ENCODE measurements around the gene SLC6A6.

DNA sequence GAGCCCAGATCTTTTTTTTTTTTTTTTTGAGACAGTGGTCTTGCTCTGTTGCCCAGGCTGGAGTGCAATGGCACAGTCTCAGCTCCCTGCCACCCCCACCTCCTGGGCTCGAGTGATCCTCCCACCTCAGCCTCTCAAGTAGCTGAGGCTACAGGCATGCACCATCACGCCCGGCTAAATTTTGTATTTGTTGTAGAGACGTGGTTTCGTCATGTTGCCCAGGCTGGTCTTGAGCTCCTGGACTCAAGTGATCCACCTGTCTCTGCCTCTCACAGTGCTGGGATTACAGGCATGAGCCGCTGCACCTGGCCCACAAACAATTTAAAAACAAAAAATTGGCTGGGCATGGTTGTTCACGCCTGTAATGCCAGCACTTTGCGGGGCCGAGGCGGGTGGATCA, 22.6 kb upstream of the SLC6A6 start:
- TF ChIP-seq, protein P1, sequence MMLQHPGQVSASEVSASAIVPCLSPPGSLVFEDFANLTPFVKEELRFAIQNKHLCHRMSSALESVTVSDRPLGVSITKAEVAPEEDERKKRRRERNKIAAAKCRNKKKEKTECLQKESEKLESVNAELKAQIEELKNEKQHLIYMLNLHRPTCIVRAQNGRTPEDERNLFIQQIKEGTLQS (IDR thresholded peaks at IDR 0.05; ENCODE audit: borderline replicate concordance, extremely low read depth, low read depth, low read length) = no peak
- TF ChIP-seq, protein P2, sequence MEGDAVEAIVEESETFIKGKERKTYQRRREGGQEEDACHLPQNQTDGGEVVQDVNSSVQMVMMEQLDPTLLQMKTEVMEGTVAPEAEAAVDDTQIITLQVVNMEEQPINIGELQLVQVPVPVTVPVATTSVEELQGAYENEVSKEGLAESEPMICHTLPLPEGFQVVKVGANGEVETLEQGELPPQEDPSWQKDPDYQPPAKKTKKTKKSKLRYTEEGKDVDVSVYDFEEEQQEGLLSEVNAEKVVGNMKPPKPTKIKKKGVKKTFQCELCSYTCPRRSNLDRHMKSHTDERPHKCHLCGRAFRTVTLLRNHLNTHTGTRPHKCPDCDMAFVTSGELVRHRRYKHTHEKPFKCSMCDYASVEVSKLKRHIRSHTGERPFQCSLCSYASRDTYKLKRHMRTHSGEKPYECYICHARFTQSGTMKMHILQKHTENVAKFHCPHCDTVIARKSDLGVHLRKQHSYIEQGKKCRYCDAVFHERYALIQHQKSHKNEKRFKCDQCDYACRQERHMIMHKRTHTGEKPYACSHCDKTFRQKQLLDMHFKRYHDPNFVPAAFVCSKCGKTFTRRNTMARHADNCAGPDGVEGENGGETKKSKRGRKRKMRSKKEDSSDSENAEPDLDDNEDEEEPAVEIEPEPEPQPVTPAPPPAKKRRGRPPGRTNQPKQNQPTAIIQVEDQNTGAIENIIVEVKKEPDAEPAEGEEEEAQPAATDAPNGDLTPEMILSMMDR (IDR thresholded peaks at IDR 0.05 in 2 of 3, conservative IDR thresholded peaks at IDR 0.05 in 1 of 3; ENCODE audit: control insufficient read depth in 2 of 3, extremely low read depth in 1 of 3, insufficient read depth in 1 of 3, low read depth in 3 of 3, low read length in 3 of 3) = no peak
- TF ChIP-seq CREM (IDR thresholded peaks at IDR 0.05; ENCODE audit: low read depth) (no peak), POLR2AphosphoS5 (IDR thresholded peaks at IDR 0.05; ENCODE audit: low read length) (no peak), CBFB (IDR thresholded peaks at IDR 0.05; ENCODE audit: low read depth) (no peak), YY1 (IDR thresholded peaks at IDR 0.05; ENCODE audit: low read depth, low read length) (no peak), RCOR1 (conservative IDR thresholded peaks at IDR 0.05; ENCODE audit: low read depth, low read length) (no peak), RFX5 (IDR thresholded peaks at IDR 0.05; ENCODE audit: low read depth, low read length) (no peak), SIN3A (IDR thresholded peaks at IDR 0.05; ENCODE audit: low read depth, low read length) (no peak)

All from GM12878 (cell line).